LNCaP clone FGC (cell line): ENCODE results near the gene CCDC187.
A peak's percentile ranks its signal among the peaks of the same experiment; 100 is the strongest.

Experiments used
- DNase-seq: peaks from one replicate; pipeline ENCODE4 v3.0.0-alpha.2; 2011; ENCODE audit warnings: low read depth
- H3K4me3 ChIP-seq: 2 replicates; pipeline ENCODE4 v1.5.1; 2011; ENCODE audit warnings: mild to moderate bottlenecking, low read depth, low read length, control low read depth
- CTCF ChIP-seq: IDR thresholded peaks from 2 replicates; pipeline ENCODE4 v1.5.1; 2012; ENCODE audit warnings: mild to moderate bottlenecking; ENCODE audit not compliant: control insufficient read depth, insufficient read depth; ENCODE audit errors: extremely low read depth

The CCDC187 gene

GRCh38 chr9:136297766-136298735 lies 5.8 kb downstream of the CCDC187 start:
- TF ChIP-seq CTCF: no peak
- no peak overlapping the region for H3K4me3 ChIP-seq
- no peak for DNase-seq

DNA sequence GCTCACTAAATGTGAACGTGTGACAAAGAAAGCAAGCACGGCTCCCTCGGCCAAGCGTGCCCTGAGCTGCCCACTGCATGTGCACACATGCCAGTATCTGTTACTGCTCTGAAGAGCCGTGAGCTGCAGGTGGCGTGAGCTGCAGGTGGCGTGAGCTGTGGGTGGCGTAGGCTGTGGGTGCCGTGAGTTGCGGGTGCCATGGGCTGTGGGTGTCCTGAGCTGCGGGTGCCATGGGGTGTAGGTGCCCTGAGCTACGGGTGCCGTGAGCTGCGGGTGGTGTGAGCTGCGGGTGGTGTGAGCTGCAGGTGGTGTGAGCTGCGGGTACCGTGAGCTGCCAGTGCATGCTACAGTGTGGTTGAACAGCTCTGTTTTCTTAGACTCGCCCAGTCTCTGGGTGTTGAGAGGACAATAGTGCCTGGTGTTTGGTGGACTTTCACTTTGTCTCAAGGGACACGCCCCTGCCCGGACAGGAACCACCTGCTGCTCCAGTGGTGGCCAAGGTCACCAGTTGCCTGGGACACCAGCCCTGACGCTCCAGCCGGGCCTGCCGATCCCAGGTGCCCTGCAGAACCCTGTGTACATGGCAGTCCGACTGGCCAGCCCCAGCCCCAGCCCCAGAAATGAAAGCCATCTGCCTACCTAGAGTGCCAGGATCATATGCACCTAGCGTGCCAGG lies 6.7 kb downstream of the CCDC187 start:
- DNase-seq: peak; percentile 41
- no peak for TF ChIP-seq CTCF
- H3K4me3 ChIP-seq: peak overlapping the region; percentile 38

DNA sequence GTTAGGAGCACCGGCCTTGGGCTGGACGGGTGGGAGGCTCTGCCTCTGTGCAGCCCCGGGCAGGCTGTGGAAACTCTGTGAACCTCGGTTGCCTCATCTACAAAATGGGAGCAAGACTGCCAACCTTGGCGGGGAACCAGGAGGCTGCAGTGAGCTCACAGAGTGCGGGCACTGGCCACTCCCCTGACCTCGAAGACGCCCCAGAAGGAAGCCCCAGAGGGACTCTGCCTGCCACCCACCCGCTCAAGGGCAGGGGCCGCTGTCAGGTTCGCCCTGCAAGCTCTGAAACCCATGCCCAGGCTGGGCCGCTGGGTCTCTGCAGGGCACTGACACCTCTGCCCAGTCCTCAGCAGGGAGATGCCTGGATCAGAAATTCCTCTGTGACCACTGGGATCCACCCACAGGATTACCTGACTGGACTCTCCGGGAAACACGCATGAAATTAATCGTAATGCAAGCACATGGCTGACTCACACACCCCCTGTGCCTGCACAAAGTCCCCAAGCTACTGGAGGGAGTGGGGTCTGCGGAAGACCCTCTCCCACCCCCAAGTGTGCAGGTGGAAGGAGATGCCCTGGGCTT lies 7.4 kb downstream of the CCDC187 start:
- peak overlapping the region; percentile 38 for H3K4me3 ChIP-seq
- TF ChIP-seq CTCF: no peak
- no peak for DNase-seq

DNA sequence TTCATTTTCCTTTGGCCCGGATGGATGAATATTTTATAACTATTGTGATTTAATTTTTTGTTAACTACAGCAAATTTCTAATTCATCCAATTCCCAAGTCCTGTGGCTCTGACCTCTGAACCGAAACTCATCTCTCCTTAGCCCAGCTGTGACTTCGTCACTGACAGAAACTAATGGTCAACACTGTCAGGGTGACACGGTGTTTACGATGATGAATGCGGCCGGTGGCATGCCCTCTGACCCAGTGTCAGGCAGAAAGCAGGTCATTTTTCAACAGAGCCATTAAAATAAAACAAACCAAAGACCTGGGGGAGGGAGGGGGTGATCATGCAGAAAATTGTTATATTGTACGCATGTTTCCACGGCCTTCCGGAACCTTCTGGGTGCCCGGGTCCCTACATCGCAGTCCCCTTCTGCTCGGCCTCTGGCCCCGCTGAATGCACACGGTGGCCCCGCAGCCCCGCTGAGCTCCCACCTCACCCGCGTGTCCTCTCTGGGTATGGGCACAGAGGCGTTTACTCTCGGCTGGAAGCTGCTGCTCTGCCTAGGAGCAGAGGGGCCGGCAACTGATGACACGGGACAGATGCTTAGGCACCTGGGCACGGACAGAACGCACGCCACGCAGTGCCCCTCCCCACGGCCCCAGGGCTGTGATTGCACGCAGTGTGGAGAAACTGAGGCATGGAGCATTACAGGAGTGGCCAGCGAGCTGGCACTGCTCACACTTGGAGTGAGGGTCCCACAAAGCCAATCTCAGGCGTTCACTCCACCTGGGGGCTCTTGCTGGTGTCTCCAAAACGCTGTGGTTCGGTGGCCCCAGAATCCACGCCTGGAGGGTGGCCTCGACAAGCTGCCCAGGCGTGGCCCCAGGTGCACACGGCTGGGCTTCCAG lies 8.1 kb downstream of the CCDC187 start:
- no peak overlapping the region for H3K4me3 ChIP-seq
- DNase-seq: no peak
- TF ChIP-seq CTCF: no peak

DNA sequence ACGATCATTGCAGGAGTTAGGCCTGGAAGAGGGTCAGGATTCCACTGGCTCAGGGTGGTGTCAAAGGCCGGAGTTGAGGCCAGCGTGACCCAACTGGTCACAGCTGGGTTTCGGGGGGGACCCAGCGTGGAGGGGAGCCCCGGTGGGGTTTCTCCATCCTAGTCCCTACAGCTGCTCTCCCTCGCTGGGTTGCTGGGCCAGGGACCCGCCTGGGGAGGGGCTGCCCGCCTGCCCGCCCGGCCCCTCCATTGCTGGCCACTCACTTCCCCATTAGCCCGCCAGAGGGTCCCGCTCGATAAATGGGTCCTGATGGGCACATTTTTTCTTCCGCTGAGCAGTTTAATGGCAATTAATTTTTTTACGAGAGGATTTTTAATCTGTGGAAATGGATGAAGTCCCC lies 8.8 kb downstream of the CCDC187 start:
- H3K4me3 ChIP-seq: no peak overlapping the region
- no peak for DNase-seq
- no peak for TF ChIP-seq CTCF

GRCh38 chr9:136294437-136294836 lies 9.5 kb downstream of the CCDC187 start:
- H3K4me3 ChIP-seq: no peak overlapping the region
- DNase-seq: no peak
- TF ChIP-seq CTCF: no peak
